GM19099 (cell line): ENCODE results near the gene ANKRD34B.

ENCODE experiments used
- POLR2A ChIP-seq: IDR thresholded peaks from 3 replicates; pipeline ENCODE4 v1.6.1; 2011; ENCODE audit warnings: low read depth; ENCODE audit not compliant: insufficient read length; ENCODE audit errors: extremely low read depth

ANKRD34B gene

GRCh38 chr5:80507663-80508062, 62.4 kb downstream of the ANKRD34B start:
- TF ChIP-seq POLR2A = no peak
